Neural progenitor cell (in vitro differentiated cells): Measurements from ENCODE around the gene HNRNPL. TPM values are rescaled to one million over a fixed set of nuclear protein-coding genes. Genes with fewer than 3 reads are reported as not detected.

Source experiments
- DNase-seq: peaks from one replicate; pipeline ENCODE4 v3.0.0-alpha.2; 2016; ENCODE audit warnings: low spot score
- H2AFZ ChIP-seq: fragments of 200-600 bp; sonication (generic); replicated peaks from 2 replicates; pipeline ENCODE4 v1.6.1; 2016; ENCODE audit warnings: antibody characterized with exemption
- H3F3A ChIP-seq: fragments of 200-600 bp; sonication (generic); 2 replicates; pipeline ENCODE4 v1.6.1; 2016; ENCODE audit warnings: antibody characterized with exemption, low read depth
- H3K27ac ChIP-seq: fragments of 200-600 bp; sonication (generic); 2 replicates; pipeline ENCODE4 v1.5.1; 2016; ENCODE audit warnings: mild to moderate bottlenecking
- H3K27me3 ChIP-seq: fragments of 200-600 bp; sonication (generic); 2 replicates; pipeline ENCODE4 v1.6.1; 2016; ENCODE audit warnings: mild to moderate bottlenecking, moderate library complexity
- H3K36me3 ChIP-seq: fragments of 200-600 bp; sonication (generic); 2 replicates; pipeline ENCODE4 v1.5.1; 2016
- H3K4me1 ChIP-seq: fragments of 200-600 bp; sonication (generic); 2 replicates; pipeline ENCODE4 v1.6.1; 2016; ENCODE audit warnings: mixed run types
- H3K4me2 ChIP-seq: fragments of 200-600 bp; sonication (generic); 2 replicates; pipeline ENCODE4 v1.6.1; 2016
- H3K4me3 ChIP-seq: fragments of 200-600 bp; sonication (generic); 2 replicates; pipeline ENCODE4 v1.5.1; 2016
- H3K79me2 ChIP-seq: fragments of 200-600 bp; sonication (generic); 2 replicates; pipeline ENCODE4 v1.6.1; 2016; ENCODE audit warnings: low read depth
- H3K9ac ChIP-seq: fragments of 200-600 bp; sonication (generic); 2 replicates; pipeline ENCODE4 v1.6.1; 2016
- H3K9me3 ChIP-seq: fragments of 200-600 bp; sonication (generic); 2 replicates; pipeline ENCODE4 v1.5.1; 2016; ENCODE audit warnings: low read depth
- H4K20me1 ChIP-seq: fragments of 200-600 bp; sonication (generic); 2 replicates; pipeline ENCODE4 v1.6.1; 2016; ENCODE audit warnings: low read depth
- H3K27ac Mint-ChIP-seq: 3 replicates; pipeline ENCODE4 v1.8.0; 2021; ENCODE audit warnings: mixed read lengths
- H3K27me3 Mint-ChIP-seq: 2 replicates; pipeline ENCODE4 v1.8.0; 2022; ENCODE audit warnings: low read depth, mild to moderate bottlenecking, inconsistent platforms, moderate library complexity, mixed read lengths; ENCODE audit not compliant: insufficient read depth
- H3K36me3 Mint-ChIP-seq: 3 replicates; pipeline ENCODE4 v1.8.0; 2021; ENCODE audit warnings: mixed read lengths
- H3K4me1 Mint-ChIP-seq: 3 replicates; pipeline ENCODE4 v1.8.0; 2021; ENCODE audit warnings: mixed read lengths
- H3K4me3 Mint-ChIP-seq: 3 replicates; pipeline ENCODE4 v1.8.0; 2021; ENCODE audit warnings: mild to moderate bottlenecking, moderate library complexity, mixed read lengths
- H3K9me3 Mint-ChIP-seq: 3 replicates; pipeline ENCODE4 v1.8.0; 2020; ENCODE audit warnings: mixed read lengths
- CTCF ChIP-seq: fragments of 200-600 bp; sonication (generic); IDR thresholded peaks from 2 replicates; pipeline ENCODE4 v1.5.1; 2017; ENCODE audit warnings: antibody characterized with exemption, mild to moderate bottlenecking
- EZH2 ChIP-seq: fragments of 200-600 bp; sonication (generic); IDR thresholded peaks from 2 replicates; pipeline ENCODE4 v1.6.1; 2017; ENCODE audit warnings: antibody characterized with exemption, mild to moderate bottlenecking, moderate library complexity
- EZH2phosphoT487 ChIP-seq: fragments of 200-600 bp; sonication (generic); IDR thresholded peaks from 2 replicates; pipeline ENCODE4 v1.6.1; 2017; ENCODE audit warnings: antibody characterized with exemption
- total RNA-seq: library from RNA; depleted of rRNA; stranded (reverse); fragments of >200 nt; gene quantifications from 2 replicates; pipeline ENCODE4 v1.2.3, GENCODE V29; 2015; ENCODE audit warnings: low replicate concordance

HNRNPL gene
- total RNA-seq, 1 donor from 2014 or later: 436 TPM

- Histone ChIP-seq H3K4me1 (peaks cover 3% of the 10 kb centered on the region), H3K27me3 (no peaks in the 10 kb centered on the region), H4K20me1 (no peaks in the 10 kb centered on the region), H2AFZ (no peak overlapping the region), H3K4me3 (no peak overlapping the region), H3K79me2 (no peaks in the 10 kb centered on the region), H3K27ac (no peak overlapping the region), H3K36me3 (no peaks in the 10 kb centered on the region), H3K9ac (no peak overlapping the region), H3K9me3 (no peaks in the 10 kb centered on the region), H3K4me2 (no peak overlapping the region), H3F3A (peaks cover 4% of the 10 kb centered on the region)
- Mint-ChIP-seq H3K27ac (no peak overlapping the region), H3K27me3 (peaks cover 11% of the 10 kb centered on the region), H3K4me3 (no peak overlapping the region), H3K9me3 (no peaks in the 10 kb centered on the region), H3K4me1 (peaks cover 11% of the 10 kb centered on the region), H3K36me3 (no peaks in the 10 kb centered on the region)
- TF ChIP-seq EZH2phosphoT487 (no peak), EZH2 (no peak), CTCF (no peak)
- no peak for DNase-seq
Observed at GRCh38 chr19:38806371-38806770, 43.4 kb downstream of the HNRNPL start.

- no peak overlapping the region for H3K4me3 ChIP-seq
- Mint-ChIP-seq H3K4me3 (no peak overlapping the region), H3K27ac (no peak overlapping the region), H3K27me3 (peaks cover 11% of the 10 kb centered on the region), H3K4me1 (peaks cover 11% of the 10 kb centered on the region), H3K36me3 (no peaks in the 10 kb centered on the region), H3K9me3 (no peaks in the 10 kb centered on the region)
- H2AFZ ChIP-seq: no peak overlapping the region
- H3K9me3 ChIP-seq: no peaks in the 10 kb centered on the region
- TF ChIP-seq CTCF (no peak), EZH2 (no peak), EZH2phosphoT487 (no peak)
- DNase-seq: no peak
- no peak overlapping the region for H3K9ac ChIP-seq
- H3K27me3 ChIP-seq: no peaks in the 10 kb centered on the region
- H3K79me2 ChIP-seq: no peaks in the 10 kb centered on the region
- no peak overlapping the region for H3K27ac ChIP-seq
- H3F3A ChIP-seq: peaks cover 4% of the 10 kb centered on the region
- H3K4me2 ChIP-seq: no peak overlapping the region
- H3K4me1 ChIP-seq: peaks cover 3% of the 10 kb centered on the region
- H3K36me3 ChIP-seq: no peaks in the 10 kb centered on the region
- H4K20me1 ChIP-seq: no peaks in the 10 kb centered on the region
Observed at GRCh38 chr19:38805180-38805579, 44.6 kb downstream of the HNRNPL start.

- Mint-ChIP-seq H3K36me3 (no peaks in the 10 kb centered on the region), H3K27ac (no peak overlapping the region)
Observed at GRCh38 chr19:38803543-38803942, 46.2 kb downstream of the HNRNPL start.

More at GRCh38 chr19:38803543-38803942, 46.2 kb downstream of the HNRNPL start:
- Histone ChIP-seq H3K4me3 (no peak overlapping the region), H2AFZ (no peak overlapping the region), H3F3A (peaks cover 4% of the 10 kb centered on the region), H3K36me3 (no peaks in the 10 kb centered on the region), H3K9me3 (no peaks in the 10 kb centered on the region), H3K27me3 (no peaks in the 10 kb centered on the region), H3K79me2 (no peaks in the 10 kb centered on the region), H3K9ac (no peak overlapping the region), H3K4me1 (peaks cover 3% of the 10 kb centered on the region), H4K20me1 (no peaks in the 10 kb centered on the region), H3K27ac (no peak overlapping the region), H3K4me2 (no peak overlapping the region)
- H3K9me3 Mint-ChIP-seq: peaks cover 3% of the 10 kb centered on the region
- no peak for TF ChIP-seq EZH2phosphoT487
- TF ChIP-seq CTCF: no peak
- no peak for TF ChIP-seq EZH2
- DNase-seq: no peak
- H3K27me3 Mint-ChIP-seq: peaks cover 16% of the 10 kb centered on the region
- H3K4me1 Mint-ChIP-seq: peaks cover 11% of the 10 kb centered on the region
- no peak overlapping the region for H3K4me3 Mint-ChIP-seq
